ENCODE measurements around the gene CCL21. TPM values are rescaled to one million over a fixed set of nuclear protein-coding genes. Genes with fewer than 3 reads are reported as not detected.

The CCL21 gene
- total and polyA plus RNA-seq, 2 experiments from 2014 or later = not detected

GRCh38 chr9:34662526-34663302 is 47.2 kb downstream of the CCL21 start, which contains the start of gene CCL27:
Gene CCL27 (minus strand): TSS chr9:34662657. CDS start chr9:34662633, 24 bp downstream.
- Histone ChIP-seq H3K4me1 (ENCODE audit: insufficient read depth) (peaks cover 7% of the 10 kb centered on the region; the same call in 1 of the 2 replicates), H3K79me2 (ENCODE audit: insufficient read depth) (peaks cover 18% of the 10 kb centered on the region), H3K9ac (no peak within 1 kb of the TSS), H3K27me3 (replicated peaks; ENCODE audit: insufficient read depth) (no peaks in the 10 kb centered on the region), H3K4me2 (ENCODE audit: unreplicated experiment) (no peak within 1 kb of the TSS), H3K4me3 (no peak within 1 kb of the TSS), H3K9me2 (ENCODE audit: insufficient read depth) (no peaks in the 10 kb centered on the region), H4K20me1 (ENCODE audit: insufficient read depth) (no peaks in the 10 kb centered on the region), H3F3A (ENCODE audit: insufficient read depth) (peaks cover 15% of the 10 kb centered on the region; the same call in 1 of the 2 replicates), H3K36me3 (ENCODE audit: low read depth) (no peaks in the 10 kb centered on the region), H3K27ac (no peak within 1 kb of the TSS), H2AFZ (no peak within 1 kb of the TSS), H3K9me3 (ENCODE audit: low read depth) (no peaks in the 10 kb centered on the region)
- WGBS, 2 experiments (ENCODE audit: low coverage in 1 of 2, low lambda C conversion rate in 2 of 2, missing lambda C conversion rate in 2 of 2) = 71 to 72% methylated on average over 4 of the region's 4 CpGs
- in situ Hi-C loops (cut with MboI) = no loop called here
- TF ChIP-seq EZH2phosphoT487 (IDR thresholded peaks at IDR 0.05; ENCODE audit: insufficient read depth, low read depth) (no peak), EZH2 (IDR thresholded peaks at IDR 0.05; ENCODE audit: insufficient read depth, poor library complexity, severe bottlenecking) (no peak)
- no peak for DNase-seq

- H2AFZ ChIP-seq = no peak overlapping the region
- WGBS, 2 experiments (ENCODE audit: low coverage in 1 of 2, low lambda C conversion rate in 2 of 2, missing lambda C conversion rate in 2 of 2) = 94 to 95% methylated on average over 8 of the region's 8 CpGs
Measured at GRCh38 chr9:34659592-34660253, 50.2 kb downstream of the CCL21 start.

More at GRCh38 chr9:34659592-34660253, 50.2 kb downstream of the CCL21 start:
- H3K9me2 ChIP-seq (ENCODE audit: insufficient read depth) = no peaks in the 10 kb centered on the region
- no peak overlapping the region for H3K4me2 ChIP-seq (ENCODE audit: unreplicated experiment)
- in situ Hi-C loops (cut with MboI) = no loop called here
- no peak for TF ChIP-seq EZH2 (IDR thresholded peaks at IDR 0.05; ENCODE audit: insufficient read depth, poor library complexity, severe bottlenecking)
- no peak for TF ChIP-seq EZH2phosphoT487 (IDR thresholded peaks at IDR 0.05; ENCODE audit: insufficient read depth, low read depth)
- no peak for DNase-seq
- H3K27me3 ChIP-seq (replicated peaks; ENCODE audit: insufficient read depth) = no peaks in the 10 kb centered on the region
- no peaks in the 10 kb centered on the region for H4K20me1 ChIP-seq (ENCODE audit: insufficient read depth)
- no peak overlapping the region for H3K4me3 ChIP-seq
- H3K79me2 ChIP-seq (ENCODE audit: insufficient read depth) = no peaks in the 10 kb centered on the region
- H3K4me1 ChIP-seq (ENCODE audit: insufficient read depth) = peaks cover 5% of the 10 kb centered on the region
- H3F3A ChIP-seq (ENCODE audit: insufficient read depth) = peaks cover 11% of the 10 kb centered on the region; the same call in 1 of the 2 replicates
- no peaks in the 10 kb centered on the region for H3K36me3 ChIP-seq (ENCODE audit: low read depth)
- no peak overlapping the region for H3K9ac ChIP-seq
- H3K27ac ChIP-seq = no peak overlapping the region
- no peaks in the 10 kb centered on the region for H3K9me3 ChIP-seq (ENCODE audit: low read depth)

Small RNA genes lying within 50 kb of the gene (small RNA-seq; reads per million reads assigned to genes)
- gene CCL27 (ENCODE audit: low read depth, low replicate concordance) = not detected

Other genes starting within 250 kb of the CCL21 start
- gene ENHO, start 187.1 kb downstream of the CCL21 start, total RNA-seq (2014; rRNA removed; shearing (Covaris generic)) = not detected in 2 replicates
- 0.35 TPM in 1 of 2 replicates, not detected in the other for gene ENHO, start 187.1 kb downstream of the CCL21 start, polyA plus RNA-seq (2016; fragmentation: Nextera tagmentation; extraction: Ambion mirVana)
- gene CNTFR, start 120.4 kb downstream of the CCL21 start, total RNA-seq (2014; rRNA removed; shearing (Covaris generic)) = not detected in 2 replicates
- not detected in 2 replicates for gene CNTFR, start 120.4 kb downstream of the CCL21 start, polyA plus RNA-seq (2016; fragmentation: Nextera tagmentation; extraction: Ambion mirVana)
- 16.9 and 28.7 TPM in 2 replicates for gene RPP25L, start 98.0 kb downstream of the CCL21 start, total RNA-seq (2014; rRNA removed; shearing (Covaris generic))
- gene RPP25L, start 98.0 kb downstream of the CCL21 start, polyA plus RNA-seq (2016; fragmentation: Nextera tagmentation; extraction: Ambion mirVana) = 21.0 and 25.0 TPM in 2 replicates
- 77.1 and 130 TPM in 2 replicates for gene DCTN3, start 89.6 kb downstream of the CCL21 start, total RNA-seq (2014; rRNA removed; shearing (Covaris generic))
- gene DCTN3, start 89.6 kb downstream of the CCL21 start, polyA plus RNA-seq (2016; fragmentation: Nextera tagmentation; extraction: Ambion mirVana) = 148 and 161 TPM in 2 replicates
- gene ARID3C, start 81.1 kb downstream of the CCL21 start, total RNA-seq (2014; rRNA removed; shearing (Covaris generic)) = 0.11 and 0.38 TPM in 2 replicates
- gene ARID3C, start 81.1 kb downstream of the CCL21 start, polyA plus RNA-seq (2016; fragmentation: Nextera tagmentation; extraction: Ambion mirVana) = not detected in 2 replicates
- gene SIGMAR1, start 72.3 kb downstream of the CCL21 start, total RNA-seq (2014; rRNA removed; shearing (Covaris generic)) = 138 and 148 TPM in 2 replicates
- gene SIGMAR1, start 72.3 kb downstream of the CCL21 start, polyA plus RNA-seq (2016; fragmentation: Nextera tagmentation; extraction: Ambion mirVana) = 142 and 147 TPM in 2 replicates
- gene GALT, start 63.5 kb downstream of the CCL21 start, total RNA-seq (2014; rRNA removed; shearing (Covaris generic)) = 22.4 and 25.5 TPM in 2 replicates
- gene GALT, start 63.5 kb downstream of the CCL21 start, polyA plus RNA-seq (2016; fragmentation: Nextera tagmentation; extraction: Ambion mirVana) = 28.5 and 29.1 TPM in 2 replicates
- gene IL11RA, start 58.0 kb downstream of the CCL21 start, total RNA-seq (2014; rRNA removed; shearing (Covaris generic)) = 50.7 and 52.3 TPM in 2 replicates
- gene IL11RA, start 58.0 kb downstream of the CCL21 start, polyA plus RNA-seq (2016; fragmentation: Nextera tagmentation; extraction: Ambion mirVana) = 44.0 and 44.1 TPM in 2 replicates
- not detected in 2 replicates for gene CCL27, start 47.5 kb downstream of the CCL21 start, total RNA-seq (2014; rRNA removed; shearing (Covaris generic))
- 0.48 and 0.50 TPM in 2 replicates for gene CCL27, start 47.5 kb downstream of the CCL21 start, polyA plus RNA-seq (2016; fragmentation: Nextera tagmentation; extraction: Ambion mirVana)
- gene CCL19, start 18.9 kb downstream of the CCL21 start, total RNA-seq (2014; rRNA removed; shearing (Covaris generic)) = not detected in 2 replicates
- not detected in 2 replicates for gene CCL19, start 18.9 kb downstream of the CCL21 start, polyA plus RNA-seq (2016; fragmentation: Nextera tagmentation; extraction: Ambion mirVana)
- gene PHF24, start 248.1 kb upstream of the CCL21 start, total RNA-seq (2014; rRNA removed; shearing (Covaris generic)) = 0.25 TPM in 1 of 2 replicates, not detected in the other
- 0.34 TPM in 1 of 2 replicates, not detected in the other for gene PHF24, start 248.1 kb upstream of the CCL21 start, polyA plus RNA-seq (2016; fragmentation: Nextera tagmentation; extraction: Ambion mirVana)